ENCODE measurements around the gene RNASEH1. TPM values are rescaled to one million over a fixed set of nuclear protein-coding genes. Genes with fewer than 3 reads are reported as not detected.

Gene RNASEH1
- total RNA-seq, 1 experiment from 2014 or later = 42.0 TPM

DNA sequence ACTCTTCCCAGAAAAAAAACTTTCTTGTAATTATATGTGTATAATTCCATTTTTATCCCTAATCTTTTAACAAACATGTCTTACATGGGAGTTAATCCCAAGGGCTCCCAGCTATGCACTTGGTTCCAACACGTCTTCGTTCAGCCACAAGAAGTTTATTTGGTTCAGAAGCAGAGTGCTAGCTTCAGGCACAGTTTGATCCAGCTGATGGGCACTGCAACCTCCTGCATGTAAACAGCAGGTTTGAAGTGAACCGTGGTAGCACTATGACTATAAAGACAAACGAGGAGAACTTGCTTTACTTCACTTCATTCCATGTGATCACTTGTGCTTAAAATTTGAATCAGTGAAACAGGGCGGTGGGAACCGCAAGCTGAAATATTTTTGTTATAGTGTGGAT, 7.0 kb upstream of the RNASEH1 start:
- H3K23me2 ChIP-seq (ENCODE audit: insufficient read length, low read depth, low read length, poor library complexity, severe bottlenecking) = no peaks in the 10 kb centered on the region
- H3K18ac ChIP-seq (ENCODE audit: insufficient read length, low read depth, low read length) = no peak overlapping the region
- Mint-ChIP-seq H3K27ac (peak overlapping the region in 2 of 3 experiments; percentile 49 to 52; a peak in 2 of 7 replicates), H3K4me1 (no peaks in the 10 kb centered on the region; a peak in 1 of 4 replicates), H3K27me3 (ENCODE audit: low read depth) (no peaks in the 10 kb centered on the region; the same call in none of the 2 replicates), H3K36me3 (ENCODE audit: insufficient read depth in 1 of 3, low read depth in 3 of 3) (peaks cover 6 to 23% (median 17%) of the 10 kb centered on the region in 3 experiments; a peak in 6 of 7 replicates), H3K9me3 (no peaks in the 10 kb centered on the region), H3K4me3 (no peak overlapping the region)
- TF ChIP-seq, protein P1, sequence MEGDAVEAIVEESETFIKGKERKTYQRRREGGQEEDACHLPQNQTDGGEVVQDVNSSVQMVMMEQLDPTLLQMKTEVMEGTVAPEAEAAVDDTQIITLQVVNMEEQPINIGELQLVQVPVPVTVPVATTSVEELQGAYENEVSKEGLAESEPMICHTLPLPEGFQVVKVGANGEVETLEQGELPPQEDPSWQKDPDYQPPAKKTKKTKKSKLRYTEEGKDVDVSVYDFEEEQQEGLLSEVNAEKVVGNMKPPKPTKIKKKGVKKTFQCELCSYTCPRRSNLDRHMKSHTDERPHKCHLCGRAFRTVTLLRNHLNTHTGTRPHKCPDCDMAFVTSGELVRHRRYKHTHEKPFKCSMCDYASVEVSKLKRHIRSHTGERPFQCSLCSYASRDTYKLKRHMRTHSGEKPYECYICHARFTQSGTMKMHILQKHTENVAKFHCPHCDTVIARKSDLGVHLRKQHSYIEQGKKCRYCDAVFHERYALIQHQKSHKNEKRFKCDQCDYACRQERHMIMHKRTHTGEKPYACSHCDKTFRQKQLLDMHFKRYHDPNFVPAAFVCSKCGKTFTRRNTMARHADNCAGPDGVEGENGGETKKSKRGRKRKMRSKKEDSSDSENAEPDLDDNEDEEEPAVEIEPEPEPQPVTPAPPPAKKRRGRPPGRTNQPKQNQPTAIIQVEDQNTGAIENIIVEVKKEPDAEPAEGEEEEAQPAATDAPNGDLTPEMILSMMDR (conservative IDR thresholded peaks at IDR 0.05) = no peak
- no peak overlapping the region for H3T11ph ChIP-seq (ENCODE audit: low read length)
- H3K14ac ChIP-seq (ENCODE audit: insufficient read depth, low read length) = no peak overlapping the region
- no peak overlapping the region for H3K4me2 ChIP-seq (ENCODE audit: insufficient read depth, insufficient read length, low read length)
- no peak overlapping the region for H3K56ac ChIP-seq (ENCODE audit: insufficient read length, low read depth, low read length)
- H3K9me3 ChIP-seq (ENCODE audit: control insufficient read depth, low read depth, low read length) = no peaks in the 10 kb centered on the region
- no peaks in the 10 kb centered on the region for H3K79me2 ChIP-seq (ENCODE audit: insufficient read depth, low read length)
- H3K4ac ChIP-seq (ENCODE audit: low read depth, low read length) = no peak overlapping the region
- H2AK5ac ChIP-seq (ENCODE audit: insufficient read length, low read length) = no peak overlapping the region
- H4K5ac ChIP-seq (ENCODE audit: insufficient read length, low read depth, low read length) = no peak overlapping the region
- no peak overlapping the region for H2BK15ac ChIP-seq (ENCODE audit: low read depth, low read length)
- no peak overlapping the region for H4K8ac ChIP-seq (replicated peaks; ENCODE audit: insufficient read length, low read depth, low read length)
- H2BK5ac ChIP-seq (ENCODE audit: insufficient read length, low read length) = no peak overlapping the region
- no peak overlapping the region for H2BK120ac ChIP-seq (ENCODE audit: low read depth, low read length, poor library complexity, severe bottlenecking)
- no peak for DNase-seq
- no peak overlapping the region for H3K9ac ChIP-seq (ENCODE audit: extremely low read depth, insufficient read length, low read length)
- no peak overlapping the region for H2BK20ac ChIP-seq (ENCODE audit: low read depth, low read length, poor library complexity, severe bottlenecking)
- peaks cover 4% of the 10 kb centered on the region for H4K20me1 ChIP-seq (ENCODE audit: control insufficient read depth, insufficient read depth, insufficient read length)
- H3K23ac ChIP-seq (ENCODE audit: insufficient read length, low read depth, low read length) = no peak overlapping the region
- H3K4me1 ChIP-seq (ENCODE audit: insufficient read depth, low read length) = no peaks in the 10 kb centered on the region
- no CpG with 5 or more reads among the region's 6 CpGs for WGBS (ENCODE audit: extremely low coverage, insufficient read length, low lambda C conversion rate)
- H3K27me3 ChIP-seq (ENCODE audit: insufficient read depth, low read length) = no peaks in the 10 kb centered on the region
- H3K27ac ChIP-seq (ENCODE audit: insufficient read length, low read depth, low read length) = no peak overlapping the region
- H3K79me1 ChIP-seq (ENCODE audit: insufficient read depth, low read depth, low read length, poor library complexity, severe bottlenecking) = no peaks in the 10 kb centered on the region
- no peak overlapping the region for H2BK12ac ChIP-seq (ENCODE audit: insufficient read length, low read depth, low read length)
- H2AFZ ChIP-seq (ENCODE audit: low read length) = no peak overlapping the region
- no peak overlapping the region for H4K91ac ChIP-seq (ENCODE audit: insufficient read length, low read depth, low read length)
